Measurements from ENCODE around the gene RAB2B. TPM values are rescaled to one million over a fixed set of nuclear protein-coding genes. Genes with fewer than 3 reads are reported as not detected.
A peak's percentile ranks its signal among the peaks of the same experiment; 100 is the strongest.

Gene RAB2B
- total RNA-seq, 1 donor from 2014 or later, result 41.0 TPM

DNA sequence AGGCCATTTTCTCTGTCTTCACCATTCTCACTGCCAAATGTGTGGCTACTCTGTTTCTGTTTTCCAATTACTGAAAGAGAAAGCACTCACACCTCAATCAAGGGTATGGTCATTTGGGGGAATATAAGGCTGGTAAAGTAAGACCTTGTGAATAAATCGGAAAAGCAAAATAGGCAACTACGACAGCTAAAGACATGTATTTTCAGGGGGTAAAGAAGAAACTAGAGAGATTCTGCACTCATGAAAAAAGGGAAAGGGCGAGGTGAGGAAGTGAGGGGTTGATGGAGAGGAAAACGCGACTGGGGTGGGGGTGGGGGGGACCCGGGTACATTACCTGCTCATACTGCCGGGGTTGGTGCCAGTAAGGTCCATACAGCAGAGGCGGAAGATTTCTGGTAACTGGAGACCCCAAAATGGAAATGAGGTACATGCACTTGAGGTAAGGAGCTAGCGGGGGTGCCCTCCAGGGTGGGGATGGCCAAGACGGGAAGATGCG lies 40.1 kb downstream of the RAB2B start:
- Mint-ChIP-seq H3K27me3 (no peaks in the 10 kb centered on the region), H3K9me3 (ENCODE audit: low read depth) (no peaks in the 10 kb centered on the region), H3K36me3 (ENCODE audit: insufficient read depth) (peaks cover 11% of the 10 kb centered on the region), H3K4me1 (ENCODE audit: low read depth) (peaks cover 31% of the 10 kb centered on the region), H3K27ac (peak overlapping the region; percentile 97), H3K4me3 (ENCODE audit: low read depth) (peak overlapping the region; percentile 81)
- TF ChIP-seq CTCF (IDR thresholded peaks at IDR 0.05; ENCODE audit: unreplicated experiment), result no peak
- DNase-seq (ENCODE audit: low spot score, unreplicated experiment), result no peak

GRCh38 chr14:21431126-21431525 lies 45.6 kb downstream of the RAB2B start:
- Mint-ChIP-seq H3K36me3 (ENCODE audit: insufficient read depth) (peaks cover 26% of the 10 kb centered on the region), H3K4me1 (ENCODE audit: low read depth) (peaks cover 19% of the 10 kb centered on the region), H3K9me3 (ENCODE audit: low read depth) (no peaks in the 10 kb centered on the region), H3K27ac (no peak overlapping the region), H3K4me3 (ENCODE audit: low read depth) (no peak overlapping the region), H3K27me3 (no peaks in the 10 kb centered on the region)
- DNase-seq (ENCODE audit: low spot score, unreplicated experiment), result no peak
- TF ChIP-seq CTCF (IDR thresholded peaks at IDR 0.05; ENCODE audit: unreplicated experiment), result no peak

- Mint-ChIP-seq H3K27ac (no peak overlapping the region), H3K4me3 (ENCODE audit: low read depth) (no peak overlapping the region), H3K36me3 (ENCODE audit: insufficient read depth) (peaks cover 31% of the 10 kb centered on the region), H3K27me3 (no peaks in the 10 kb centered on the region), H3K9me3 (ENCODE audit: low read depth) (no peaks in the 10 kb centered on the region), H3K4me1 (ENCODE audit: low read depth) (peaks cover 4% of the 10 kb centered on the region)
- DNase-seq (ENCODE audit: low spot score, unreplicated experiment), result no peak
- TF ChIP-seq CTCF (IDR thresholded peaks at IDR 0.05; ENCODE audit: unreplicated experiment), result no peak
Observed at GRCh38 chr14:21428930-21429329, 47.8 kb downstream of the RAB2B start.

- H3K27me3 Mint-ChIP-seq, result no peaks in the 10 kb centered on the region
Observed at GRCh38 chr14:21426692-21427091, 50.1 kb downstream of the RAB2B start.

DNA sequence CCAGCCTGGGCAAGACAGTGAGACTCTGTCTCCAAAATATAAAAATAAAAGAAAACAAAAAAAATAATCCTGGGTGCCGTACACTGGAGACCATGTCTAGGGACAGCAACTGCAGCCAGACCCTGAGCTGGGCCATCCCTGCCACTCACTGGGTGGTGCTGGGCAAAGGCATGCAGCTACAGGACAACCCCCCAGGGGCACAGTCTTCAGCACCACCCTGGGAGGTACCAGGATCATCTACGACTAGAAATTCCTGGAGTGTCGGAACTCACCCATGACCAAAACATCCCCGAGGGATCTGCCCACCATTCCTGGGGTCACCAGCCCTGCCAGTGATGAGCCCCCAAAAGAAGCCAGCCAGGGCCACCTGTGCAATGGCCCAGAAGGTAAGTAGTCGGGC lies 57.2 kb downstream of the RAB2B start:
- Mint-ChIP-seq H3K4me1 (ENCODE audit: low read depth) (no peaks in the 10 kb centered on the region), H3K4me3 (ENCODE audit: low read depth) (no peak overlapping the region), H3K9me3 (ENCODE audit: low read depth) (no peaks in the 10 kb centered on the region), H3K27ac (no peak overlapping the region), H3K36me3 (ENCODE audit: insufficient read depth) (peaks cover 21% of the 10 kb centered on the region), H3K27me3 (no peaks in the 10 kb centered on the region)
- DNase-seq (ENCODE audit: low spot score, unreplicated experiment), result no peak
- no peak for TF ChIP-seq CTCF (IDR thresholded peaks at IDR 0.05; ENCODE audit: unreplicated experiment)

More at GRCh38 chr14:21426692-21427091, 50.1 kb downstream of the RAB2B start:
- no peak overlapping the region for H3K27ac Mint-ChIP-seq
- H3K9me3 Mint-ChIP-seq (ENCODE audit: low read depth), result no peaks in the 10 kb centered on the region
- TF ChIP-seq CTCF (IDR thresholded peaks at IDR 0.05; ENCODE audit: unreplicated experiment), result no peak
- no peak for DNase-seq (ENCODE audit: low spot score, unreplicated experiment)
- H3K4me3 Mint-ChIP-seq (ENCODE audit: low read depth), result no peak overlapping the region
- no peaks in the 10 kb centered on the region for H3K4me1 Mint-ChIP-seq (ENCODE audit: low read depth)
- peaks cover 30% of the 10 kb centered on the region for H3K36me3 Mint-ChIP-seq (ENCODE audit: insufficient read depth)

All from progenitor cell of endocrine pancreas (in vitro differentiated cells).